PC-9 (cell line): ENCODE data around the gene SRC. TPM values are rescaled to one million over a fixed set of nuclear protein-coding genes. Genes with fewer than 3 reads are reported as not detected.

Source experiments
- BruUV-seq: library from RNA; stranded (reverse); fragments of 400-500 nt; replicated peaks from 2 replicates; lab custom pipeline; 2021; lab: Mats Ljungman, UMichigan
- CTCF ChIA-PET: fragments of 300-600 bp; sonication (Branson Sonifier 250); formaldehyde crosslinking; loops from one replicate; lab custom pipeline; 2022; ENCODE audit warnings: antibody characterized with exemption; lab: Charles Lee
- POLR2A ChIA-PET: fragments of 300-600 bp; sonication (Branson Sonifier 250); formaldehyde crosslinking; loops from one replicate; lab custom pipeline; 2022; ENCODE audit warnings: antibody characterized with exemption; ENCODE audit not compliant: unreplicated experiment; lab: Charles Lee
- DNase-seq, 2 experiments: peaks; one replicate each; pipeline versions ENCODE4 v3.0.0 to v3.0.0-alpha.2; 2015 to 2022; ENCODE audit warnings: mixed read lengths in 1 of 2
- H2AFZ ChIP-seq: fragments of 200-600 bp; sonication (generic); 2 replicates; pipeline ENCODE4 v1.8.1; 2017; ENCODE audit warnings: antibody characterized with exemption
- H3F3A ChIP-seq: fragments of 200-600 bp; sonication (generic); 2 replicates; pipeline ENCODE4 v1.8.1; 2017; ENCODE audit warnings: antibody characterized with exemption, mild to moderate bottlenecking, low read depth; ENCODE audit not compliant: insufficient read depth
- H3K27ac ChIP-seq: fragments of 200-600 bp; sonication (generic); 2 replicates; pipeline ENCODE4 v1.6.1; 2016; ENCODE audit warnings: mixed run types
- H3K27me3 ChIP-seq: fragments of 200-600 bp; sonication (generic); 2 replicates; pipeline ENCODE4 v1.6.1; 2016; ENCODE audit warnings: low read depth, mixed run types; ENCODE audit not compliant: insufficient read depth
- H3K36me3 ChIP-seq: fragments of 200-600 bp; sonication (generic); 2 replicates; pipeline ENCODE4 v1.6.1; 2016; ENCODE audit warnings: low read depth, mixed run types
- H3K4me1 ChIP-seq: fragments of 200-600 bp; sonication (generic); replicated peaks from 2 replicates; pipeline ENCODE4 v1.6.1; 2016; ENCODE audit warnings: mixed run types; ENCODE audit not compliant: insufficient read depth
- H3K4me2 ChIP-seq: fragments of 200-600 bp; sonication (generic); 2 replicates; pipeline ENCODE4 v1.6.1; 2017; ENCODE audit warnings: mixed run types
- H3K4me3 ChIP-seq: fragments of 200-600 bp; sonication (generic); 2 replicates; pipeline ENCODE4 v1.6.1; 2016; ENCODE audit warnings: mixed run types
- H3K79me2 ChIP-seq: fragments of 200-600 bp; sonication (generic); 2 replicates; pipeline ENCODE4 v1.6.1; 2017; ENCODE audit warnings: low read depth, mixed run types
- H3K9me2 ChIP-seq: fragments of 200-600 bp; sonication (generic); 2 replicates; pipeline ENCODE4 v1.8.1; 2017; ENCODE audit warnings: mild to moderate bottlenecking; ENCODE audit not compliant: insufficient read depth
- H3K9me3 ChIP-seq: fragments of 200-600 bp; sonication (generic); 2 replicates; pipeline ENCODE4 v1.8.1; 2016; ENCODE audit warnings: low read depth; ENCODE audit not compliant: insufficient read depth
- H4K20me1 ChIP-seq: fragments of 200-600 bp; sonication (generic); 2 replicates; pipeline ENCODE4 v1.8.1; 2017; ENCODE audit not compliant: insufficient read depth
- CTCF ChIP-seq: fragments of 200-600 bp; sonication (generic); conservative IDR thresholded peaks from 2 replicates; pipeline ENCODE4 v1.6.1; 2017; ENCODE audit warnings: mixed run types, antibody characterized with exemption, mild to moderate bottlenecking, moderate library complexity
- EZH2 ChIP-seq: fragments of 200-600 bp; sonication (generic); IDR thresholded peaks from 2 replicates; pipeline ENCODE4 v1.8.0; 2017; ENCODE audit warnings: antibody characterized with exemption, low read depth
- intact Hi-C: fragments of 100-400 bp; cut with micrococcal nuclease; formaldehyde crosslinking; loops from one replicate; pipeline ENCODE4 v1.10.0; 2022; ENCODE audit not compliant: unreplicated experiment
- total RNA-seq: library from RNA; stranded (reverse); gene quantifications from 2 replicates; pipeline ENCODE4 v1.2.3, GENCODE V29; 2021

SRC gene
- total RNA-seq, 1 experiment from 2014 or later, result 58.4 TPM

- Histone ChIP-seq H2AFZ (no peak overlapping the region), H3K4me2 (no peak overlapping the region), H3K4me3 (no peak overlapping the region), H3K4me1 (no peaks in the 10 kb centered on the region), H3K9me3 (no peaks in the 10 kb centered on the region), H3K79me2 (no peaks in the 10 kb centered on the region), H3F3A (no peaks in the 10 kb centered on the region), H3K9me2 (no peaks in the 10 kb centered on the region), H4K20me1 (peaks cover 3% of the 10 kb centered on the region; the same call in 1 of the 2 replicates), H3K36me3 (no peaks in the 10 kb centered on the region), H3K27me3 (peaks cover 95% of the 10 kb centered on the region), H3K27ac (no peak overlapping the region)
- no peak for DNase-seq
- ChIA-PET CTCF (no interaction called here), POLR2A (no interaction called here)
- no TSS peak for BruUV-seq
- TF ChIP-seq EZH2, result no peak
- no peak for TF ChIP-seq CTCF
- intact Hi-C loops, result no loop called here
Observed at GRCh38 chr20:37414224-37415035, 68.5 kb downstream of the SRC start.

- Histone ChIP-seq H2AFZ (no peak overlapping the region), H4K20me1 (peaks cover 3% of the 10 kb centered on the region; the same call in 1 of the 2 replicates), H3K4me1 (no peaks in the 10 kb centered on the region), H3K4me2 (no peak overlapping the region), H3K9me2 (no peaks in the 10 kb centered on the region), H3K79me2 (no peaks in the 10 kb centered on the region), H3K36me3 (no peaks in the 10 kb centered on the region), H3K9me3 (no peaks in the 10 kb centered on the region), H3K27ac (no peak overlapping the region), H3K27me3 (peaks cover 95% of the 10 kb centered on the region), H3K4me3 (no peak overlapping the region), H3F3A (no peaks in the 10 kb centered on the region)
- no TSS peak for BruUV-seq
- DNase-seq, result no peak
- intact Hi-C loops, result no loop called here
- ChIA-PET CTCF (no interaction called here), POLR2A (no interaction called here)
- TF ChIP-seq CTCF, result no peak
- TF ChIP-seq EZH2, result no peak
Observed at GRCh38 chr20:37415118-37416085, 69.5 kb downstream of the SRC start.

GRCh38 chr20:37416100-37416847 lies 70.3 kb downstream of the SRC start:
- Histone ChIP-seq H3K4me2 (no peak overlapping the region), H3K4me3 (no peak overlapping the region), H3K36me3 (no peaks in the 10 kb centered on the region), H3K4me1 (no peaks in the 10 kb centered on the region), H3K79me2 (no peaks in the 10 kb centered on the region), H3K27ac (no peak overlapping the region), H3K27me3 (peaks cover 97% of the 10 kb centered on the region), H2AFZ (no peak overlapping the region), H3K9me2 (no peaks in the 10 kb centered on the region), H3F3A (no peaks in the 10 kb centered on the region), H4K20me1 (peaks cover 6% of the 10 kb centered on the region; the same call in 1 of the 2 replicates), H3K9me3 (no peaks in the 10 kb centered on the region)
- no peak for DNase-seq
- BruUV-seq, result no TSS peak
- CTCF ChIA-PET, result no interaction called here
- TF ChIP-seq EZH2, result no peak
- TF ChIP-seq CTCF, result no peak
- intact Hi-C loops, result no loop called here
- POLR2A ChIA-PET, result no interaction called here
